HG03432 (cell line): ENCODE data around the gene IMMP2L.
A peak's percentile ranks its signal among the peaks of the same experiment; 100 is the strongest.
"Not testable (repeated sequence)": the region's sequence is repeated elsewhere in the genome, so short reads cannot be mapped to it uniquely, and the experiment has no call there.

ENCODE experiments used
- ATAC-seq: cut with Tn5 transposase; IDR thresholded peaks from one replicate; pipeline ENCODE4 v1.9.1; 2021; ENCODE audit warnings: mild to moderate bottlenecking, moderate library complexity; ENCODE audit not compliant: unreplicated experiment

Gene IMMP2L

GRCh38 chr7:111561904-111562732, at the start of gene IMMP2L:
Gene IMMP2L (minus strand): TSS chr7:111562492.
- peak; percentile 90 for ATAC-seq

DNA sequence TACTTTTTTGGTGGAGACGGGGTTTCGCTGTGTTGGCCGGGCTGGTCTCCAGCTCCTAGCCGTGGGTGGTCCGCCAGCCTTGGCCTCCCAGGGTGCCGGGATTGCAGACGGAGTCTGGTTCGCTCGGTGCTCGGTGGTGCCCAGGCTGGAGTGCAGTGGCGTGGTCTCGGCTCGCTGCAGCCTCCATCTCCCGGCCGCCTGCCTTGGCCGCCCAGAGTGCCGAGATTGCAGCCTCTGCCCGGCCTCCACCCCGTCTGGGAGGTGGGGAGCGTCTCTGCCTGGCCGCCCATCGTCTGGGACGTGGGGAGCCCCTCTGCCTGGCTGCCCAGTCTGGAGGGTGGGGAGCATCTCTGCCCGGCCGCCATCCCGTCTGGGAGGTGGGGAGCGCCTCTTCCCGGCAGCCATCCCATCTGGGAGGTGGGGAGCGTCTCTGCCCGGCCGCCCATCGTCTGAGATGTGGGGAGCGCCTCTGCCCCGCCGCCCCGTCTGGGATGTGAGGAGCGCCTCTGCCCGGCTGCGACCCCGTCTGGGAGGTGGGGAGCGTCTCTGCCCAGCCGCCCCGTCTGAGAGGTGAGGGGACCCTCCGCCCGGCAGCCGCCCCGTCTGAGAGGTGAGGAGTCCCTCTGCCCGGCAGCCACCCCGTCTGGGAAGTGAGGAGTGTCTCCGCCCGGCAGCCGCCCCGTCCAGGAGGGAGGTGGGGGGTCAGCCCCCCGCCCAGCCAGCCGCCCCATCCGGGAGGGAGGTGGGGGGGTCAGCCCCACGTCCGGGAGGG, 47.4 kb upstream of the IMMP2L start:
- ATAC-seq: not testable (repeated sequence)

- no peak for ATAC-seq
Measured at GRCh38 chr7:111607621-111608020, 45.3 kb upstream of the IMMP2L start.

DNA sequence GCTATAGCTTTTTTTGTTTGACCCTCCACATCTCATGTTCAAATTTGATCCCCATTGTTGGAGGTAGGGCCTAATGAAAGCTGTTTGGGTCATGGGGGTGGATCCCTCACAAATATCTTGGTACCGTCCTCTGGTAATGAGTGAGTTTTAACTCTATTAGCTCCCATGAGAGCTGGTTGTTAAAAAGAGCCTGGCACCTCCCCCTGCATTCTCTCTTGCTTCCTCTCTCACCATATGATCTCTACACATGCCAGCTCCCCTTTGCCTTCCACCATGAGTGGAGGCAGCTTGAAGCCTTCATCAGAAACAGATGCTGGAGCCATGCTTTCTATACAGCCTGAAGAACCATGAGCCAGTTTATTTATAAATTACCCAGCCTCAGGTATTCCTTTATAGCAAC, 43.0 kb upstream of the IMMP2L start:
- no peak for ATAC-seq

GRCh38 chr7:111600091-111600490, 37.8 kb upstream of the IMMP2L start:
- ATAC-seq: no peak

- ATAC-seq: no peak
Measured at GRCh38 chr7:111595780-111596179, 33.5 kb upstream of the IMMP2L start.

- no peak for ATAC-seq
Measured at GRCh38 chr7:111594602-111595001, 32.3 kb upstream of the IMMP2L start.

DNA sequence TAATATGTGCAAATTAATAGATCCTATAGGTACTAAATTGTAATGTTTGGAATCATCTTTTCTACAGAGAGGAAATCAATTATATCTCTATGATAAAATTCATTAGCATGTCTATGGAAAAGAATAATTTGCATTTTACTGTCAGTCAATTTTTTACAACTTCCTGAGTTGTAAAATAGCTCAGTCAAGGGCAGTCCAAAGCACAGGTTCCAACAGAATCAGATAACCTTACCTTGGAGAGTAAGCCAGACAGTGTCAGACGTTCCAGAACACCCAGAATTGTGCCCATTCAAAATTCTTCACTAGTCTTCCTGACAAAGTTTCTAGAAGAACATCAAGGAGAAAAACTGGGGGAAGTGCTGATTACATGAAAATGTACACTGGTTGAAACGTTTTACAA, 31.1 kb upstream of the IMMP2L start:
- no peak for ATAC-seq

GRCh38 chr7:111588065-111588433, 25.8 kb upstream of the IMMP2L start:
- peak; percentile 61 for ATAC-seq

- no peak for ATAC-seq
Measured at GRCh38 chr7:111587410-111588064, 25.2 kb upstream of the IMMP2L start.

GRCh38 chr7:111586711-111587409, 24.6 kb upstream of the IMMP2L start:
- no peak for ATAC-seq

DNA sequence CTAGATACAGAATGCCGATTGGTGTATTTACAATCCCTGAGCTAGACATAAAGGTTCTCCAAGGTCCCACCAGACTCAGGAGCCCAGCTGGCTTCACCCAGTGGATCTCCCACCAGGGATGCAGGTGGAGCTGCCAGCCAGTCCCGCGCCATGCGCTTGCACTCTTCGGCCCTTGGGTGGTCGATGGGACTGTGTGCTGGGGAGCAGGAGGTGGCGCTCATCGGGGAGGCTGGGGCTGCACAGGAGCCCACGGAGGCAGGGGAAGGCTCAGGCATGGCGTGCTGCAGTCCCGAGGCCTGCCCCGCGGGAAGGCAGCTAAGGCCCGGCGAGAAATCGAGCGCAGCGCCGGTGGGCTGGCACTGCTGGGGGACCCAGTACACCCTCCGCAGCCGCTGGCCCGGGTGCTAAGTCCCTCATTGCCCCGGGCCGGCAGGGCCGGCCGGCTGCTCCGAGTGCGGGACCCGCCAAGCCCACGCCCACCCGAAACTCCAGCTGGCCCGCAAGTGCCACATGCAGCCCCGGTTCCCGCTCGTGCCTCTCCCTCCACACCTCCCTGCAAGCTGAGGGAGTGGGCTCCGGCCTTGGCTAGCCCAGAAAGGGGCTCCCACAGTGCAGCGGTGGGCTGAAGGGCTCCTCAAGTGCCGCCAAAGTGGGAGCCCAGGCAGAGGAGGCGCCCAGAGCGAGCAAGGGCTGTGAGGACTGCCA, 19.6 kb upstream of the IMMP2L start:
- ATAC-seq: not testable (repeated sequence)

DNA sequence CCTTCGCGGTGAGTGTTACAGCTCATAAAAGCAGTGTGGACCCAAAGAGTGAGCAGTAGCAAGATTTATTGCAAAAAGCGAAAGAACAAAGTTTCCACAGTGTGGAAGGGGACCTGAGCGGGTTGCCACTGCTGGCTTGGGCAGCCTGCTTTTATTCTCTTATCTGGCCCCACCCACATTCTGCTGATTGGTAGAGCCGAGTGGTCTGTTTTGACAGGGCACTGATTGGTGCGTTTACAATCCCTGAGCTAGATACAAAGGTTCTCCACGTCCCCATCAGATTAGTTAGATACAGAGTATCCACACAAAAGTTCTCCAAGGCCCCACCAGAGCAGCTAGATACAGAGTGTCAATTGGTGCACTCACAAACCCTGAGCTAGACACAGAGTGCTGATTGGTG, 18.9 kb upstream of the IMMP2L start:
- ATAC-seq: not testable (repeated sequence)

- no peak for ATAC-seq
Measured at GRCh38 chr7:111578754-111579153, 16.5 kb upstream of the IMMP2L start.

DNA sequence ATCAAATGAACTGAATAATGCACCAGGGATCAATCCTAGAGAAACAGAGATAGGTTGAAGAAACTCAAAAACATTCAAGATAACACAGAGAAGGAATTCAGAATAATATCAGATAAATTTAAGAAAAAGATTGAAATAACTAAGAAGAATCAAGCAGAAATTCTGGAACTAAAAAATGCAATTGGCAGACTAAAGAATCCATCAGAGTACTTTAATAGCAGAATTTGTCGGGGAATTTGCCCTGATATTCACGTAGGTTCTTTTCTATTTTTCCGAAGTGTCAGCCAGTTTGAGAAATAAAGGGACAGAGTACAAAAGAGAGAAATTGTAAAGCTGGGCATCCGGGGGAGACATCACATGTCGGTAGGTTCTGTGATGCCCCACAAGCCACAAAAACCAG, 9.4 kb upstream of the IMMP2L start:
- no peak for ATAC-seq

GRCh38 chr7:111568870-111569462, 6.7 kb upstream of the IMMP2L start:
- ATAC-seq: peak; percentile 86

- ATAC-seq: peak; percentile 28
Measured at GRCh38 chr7:111568419-111568818, 6.1 kb upstream of the IMMP2L start.

- no peak for ATAC-seq
Measured at GRCh38 chr7:111564078-111564477, 1.8 kb upstream of the IMMP2L start.

DNA sequence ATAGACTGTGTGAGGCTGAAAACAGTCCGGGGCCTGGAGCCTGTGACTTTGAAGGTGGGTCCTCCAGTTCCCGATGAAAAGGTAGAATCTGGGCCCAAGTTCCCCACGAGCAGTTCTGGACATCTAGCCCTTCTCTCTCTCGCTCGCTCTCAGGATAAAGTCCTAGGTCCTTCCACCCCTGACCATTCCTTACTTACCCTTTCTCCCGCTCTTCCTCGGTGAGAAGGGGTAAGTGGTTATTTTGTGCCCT, 713 bp downstream of the IMMP2L start:
- ATAC-seq: no peak
